Astrocyte of the cerebellum (primary cell): ENCODE results near the gene CPZ.

ENCODE experiments used
- DNase-seq: peaks from one replicate; pipeline ENCODE4 v3.0.0-alpha.2; 2011; ENCODE audit warnings: low read depth
- H3K4me3 ChIP-seq: 2 replicates; pipeline ENCODE4 v1.5.1; 2011; ENCODE audit warnings: mild to moderate bottlenecking, low read depth, low read length, moderate library complexity
- CTCF ChIP-seq: IDR thresholded peaks from 2 replicates; pipeline ENCODE4 v1.5.1; 2012; ENCODE audit warnings: low read length, low read depth, moderate library complexity, mild to moderate bottlenecking; ENCODE audit errors: missing control alignments
- in situ Hi-C: cut with HindIII; loops from 2 replicates; pipeline ENCODE4 v1.10.0; 2017; ENCODE audit warnings: low sequenced_read_pairs

CPZ gene

GRCh38 chr4:8589336-8589735 is 3.2 kb upstream of the CPZ start:
- no peak overlapping the region for H3K4me3 ChIP-seq
- no peak for TF ChIP-seq CTCF
- in situ Hi-C loops: no loop called here
- no peak for DNase-seq

DNA sequence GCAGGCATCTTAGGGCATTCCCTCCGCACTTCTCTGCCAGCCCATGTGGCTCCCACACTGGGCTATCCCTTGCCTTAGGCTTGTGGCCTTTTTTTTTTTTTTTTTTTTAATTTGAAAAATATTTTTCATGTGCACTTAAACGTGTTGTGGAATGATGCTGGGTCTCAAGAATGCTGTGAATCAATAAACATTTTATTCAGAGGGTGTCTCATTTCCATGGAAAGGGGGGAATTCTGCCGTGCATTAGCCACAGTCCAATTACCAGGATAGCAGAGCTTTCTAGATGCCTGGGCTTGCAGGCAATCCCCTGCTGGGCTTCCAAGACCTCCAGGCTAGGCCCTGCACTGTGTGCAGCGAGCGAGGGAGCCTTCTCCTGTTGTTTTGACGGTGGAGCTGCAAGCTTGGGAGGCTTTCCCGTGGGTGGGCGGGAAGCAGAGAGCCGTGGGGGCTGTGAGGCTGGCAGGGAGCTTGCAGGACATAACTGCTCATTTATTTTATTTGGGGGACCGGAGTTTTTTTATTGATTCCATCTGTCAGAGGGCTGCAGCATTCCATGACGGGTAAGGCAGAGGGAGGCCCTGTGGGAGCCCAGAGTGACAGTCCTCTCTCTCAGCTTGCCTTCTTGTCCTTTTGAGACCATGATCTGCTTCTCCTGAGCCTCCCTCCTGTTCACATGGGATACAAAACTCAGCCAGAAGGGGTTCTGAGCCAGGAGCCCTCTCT is 2.6 kb upstream of the CPZ start:
- peak; percentile 63 for DNase-seq
- H3K4me3 ChIP-seq: no peak overlapping the region
- TF ChIP-seq CTCF: no peak
- in situ Hi-C loops: no loop called here

GRCh38 chr4:8590546-8590880 is 2.1 kb upstream of the CPZ start:
- DNase-seq: no peak
- TF ChIP-seq CTCF: no peak
- no peak overlapping the region for H3K4me3 ChIP-seq
- in situ Hi-C loops: no loop called here

- no peak for DNase-seq
- in situ Hi-C loops: no loop called here
- H3K4me3 ChIP-seq: no peak overlapping the region
- no peak for TF ChIP-seq CTCF
Measured at GRCh38 chr4:8591114-8591513, 1.5 kb upstream of the CPZ start.

- in situ Hi-C loops: no loop called here
- H3K4me3 ChIP-seq: no peak overlapping the region
- TF ChIP-seq CTCF: no peak
- DNase-seq: no peak
Measured at GRCh38 chr4:8591626-8592365, 769 bp upstream of the CPZ start.

GRCh38 chr4:8593264-8594096 is 915 bp downstream of the CPZ start:
- no peak for TF ChIP-seq CTCF
- DNase-seq: no peak
- H3K4me3 ChIP-seq: peak overlapping the region; percentile 45
- in situ Hi-C loops: no loop called here
